Endothelial cell of umbilical vein (primary cell): ENCODE measurements around the gene CTIF. TPM values are rescaled to one million over a fixed set of nuclear protein-coding genes. Genes with fewer than 3 reads are reported as not detected.

Experiments used
- BruUV-seq: library from RNA; stranded (reverse); fragments of 400-500 nt; replicated peaks from 2 replicates; lab custom pipeline; 2021; lab: Mats Ljungman, UMichigan
- CTCF ChIA-PET: fragments of 300-600, 350-600 bp; sonication (Branson Sonifier 250); formaldehyde crosslinking; loops from one replicate; lab custom pipeline; 2021; ENCODE audit warnings: antibody characterized with exemption, inconsistent platforms; lab: Charles Lee
- POLR2A ChIA-PET: fragments of 300-600, 350-600 bp; sonication (Branson Sonifier 250); formaldehyde crosslinking; loops from one replicate; lab custom pipeline; 2021; ENCODE audit warnings: antibody characterized with exemption, inconsistent platforms; lab: Charles Lee
- DNase-seq: peaks from one replicate; pipeline ENCODE4 v3.0.0-alpha.2; 2011; ENCODE audit warnings: low read depth, low spot score
- FAIRE-seq: peaks from 2 replicates; lab custom pipeline; 2011; peaks lifted over from hg19 to GRCh38; lab: Jason Lieb, UNC
- H2AFZ ChIP-seq: 2 replicates; pipeline ENCODE4 v1.6.0; 2012; ENCODE audit warnings: low read depth, low read length, control low read depth, inconsistent platforms
- H3K27ac ChIP-seq: 2 replicates; pipeline ENCODE4 v1.5.1; 2011; ENCODE audit warnings: low read depth, mild to moderate bottlenecking, control low read depth, low read length, moderate library complexity; ENCODE audit not compliant: insufficient read depth
- H3K27me3 ChIP-seq, 2 experiments: 2 replicates each; pipeline versions ENCODE4 v1.6.0 to v1.6.1; 2011; ENCODE audit warnings: low read length in 2 of 2, mixed read lengths in 1 of 2; ENCODE audit not compliant: control insufficient read depth in 2 of 2, insufficient read depth in 2 of 2
- H3K36me3 ChIP-seq, 2 experiments: 2 replicates in 1 of 2; 3 replicates in 1 of 2; pipeline ENCODE4 v1.5.1; 2011; ENCODE audit warnings: low read length in 2 of 2, mild to moderate bottlenecking in 1 of 2, moderate library complexity in 1 of 2; ENCODE audit not compliant: control insufficient read depth in 2 of 2, insufficient read depth in 2 of 2; ENCODE audit errors: extremely low read depth in 1 of 2
- H3K4me1 ChIP-seq: 3 replicates; pipeline ENCODE4 v1.5.1; 2011; ENCODE audit warnings: mild to moderate bottlenecking, low read length; ENCODE audit not compliant: control insufficient read depth, insufficient read depth; ENCODE audit errors: extremely low read depth
- H3K4me2 ChIP-seq: 2 replicates; pipeline ENCODE4 v1.6.1; 2011; ENCODE audit warnings: low read length, control low read depth, mixed read lengths; ENCODE audit not compliant: insufficient read depth
- H3K4me3 ChIP-seq, 3 experiments: fragments of 200-600 bp in 1 of 3; sonication (generic), shearing (Covaris generic) in 1 of 3; replicated peaks in 1 of 3; 2 replicates each; pipeline ENCODE4 v1.5.1; 2011 to 2016; ENCODE audit warnings: control low read depth in 3 of 3, low read length in 3 of 3, mild to moderate bottlenecking in 2 of 3, inconsistent platforms in 1 of 3, low read depth in 1 of 3, moderate library complexity in 1 of 3; ENCODE audit not compliant: insufficient read depth in 1 of 3
- H3K79me2 ChIP-seq: 2 replicates; pipeline ENCODE4 v1.6.0; 2012; ENCODE audit warnings: low read length, inconsistent platforms; ENCODE audit not compliant: control insufficient read depth, insufficient read depth
- H3K9ac ChIP-seq: replicated peaks from 2 replicates; pipeline ENCODE3; 2011; ENCODE audit warnings: low read length, control low read depth; ENCODE audit not compliant: insufficient read depth; ENCODE audit errors: extremely low read depth
- H3K9me1 ChIP-seq: replicated peaks from 3 replicates; pipeline ENCODE4 v1.6.0; 2011; ENCODE audit warnings: mild to moderate bottlenecking, low read length; ENCODE audit not compliant: control insufficient read depth, insufficient read depth; ENCODE audit errors: extremely low read depth
- H3K9me3 ChIP-seq: replicated peaks from 2 replicates; pipeline ENCODE4 v1.5.1; 2012; ENCODE audit warnings: low read length, inconsistent platforms; ENCODE audit not compliant: control insufficient read depth, insufficient read depth
- H4K20me1 ChIP-seq: replicated peaks from 2 replicates; pipeline ENCODE3; 2011; ENCODE audit warnings: mild to moderate bottlenecking, low read length; ENCODE audit not compliant: control insufficient read depth, insufficient read depth; ENCODE audit errors: extremely low read depth
- CTCF ChIP-seq, 2 donors: IDR thresholded peaks; 1 replicate in 1 of 2; 2 replicates in 1 of 2; pipeline ENCODE4 v1.5.1; 2011; ENCODE audit warnings: low read length in 2 of 2, mild to moderate bottlenecking in 2 of 2, moderate library complexity in 2 of 2, control low read depth in 1 of 2, inconsistent platforms in 1 of 2, low read depth in 1 of 2; ENCODE audit not compliant: insufficient read depth in 1 of 2; ENCODE audit errors: extremely low read depth in 1 of 2
- EZH2 ChIP-seq: IDR thresholded peaks from 2 replicates; pipeline ENCODE4 v1.6.1; 2012; ENCODE audit warnings: borderline replicate concordance, low read depth, mild to moderate bottlenecking, moderate library complexity, low read length, inconsistent platforms; ENCODE audit not compliant: severe bottlenecking
- FOS ChIP-seq: IDR thresholded peaks from 2 replicates; pipeline ENCODE4 v1.6.1; 2011; ENCODE audit warnings: mild to moderate bottlenecking, low read length, moderate library complexity, borderline replicate concordance; ENCODE audit not compliant: insufficient read depth
- GATA2 ChIP-seq: IDR thresholded peaks from 2 replicates; pipeline ENCODE4 v1.7.0; 2011; ENCODE audit warnings: low read depth, mild to moderate bottlenecking, moderate library complexity, mixed read lengths, low read length; ENCODE audit not compliant: insufficient read length, insufficient read depth
- JUN ChIP-seq: IDR thresholded peaks from 2 replicates; pipeline ENCODE4 v1.6.1; 2011; ENCODE audit warnings: borderline replicate concordance, low read depth; ENCODE audit not compliant: insufficient read length, insufficient read depth
- MAX ChIP-seq: IDR thresholded peaks from 2 replicates; pipeline ENCODE4 v1.6.1; 2011; ENCODE audit not compliant: insufficient read depth, insufficient read length
- MYC ChIP-seq: IDR thresholded peaks from one replicate; pipeline ENCODE4 v1.6.1; 2011; ENCODE audit warnings: mild to moderate bottlenecking, low read depth, low read length
- POLR2A ChIP-seq: IDR thresholded peaks from 2 replicates; pipeline ENCODE4 v1.6.1; 2012; ENCODE audit warnings: low read depth, mild to moderate bottlenecking, control low read depth, low read length
- POLR2AphosphoS5 ChIP-seq: IDR thresholded peaks from 2 replicates; pipeline ENCODE4 v1.6.1; 2012; ENCODE audit warnings: low read depth, mild to moderate bottlenecking, control low read depth, low read length, moderate library complexity; ENCODE audit not compliant: insufficient read depth
- dilution Hi-C: fragments of 300-500 bp; cut with MboI; formaldehyde crosslinking; loops from one replicate; pipeline ENCODE4 v1.15.0; 2019; ENCODE audit warnings: low sequenced_read_pairs; ENCODE audit not compliant: extremely low pct_ligation_motif_present
- intact Hi-C: fragments of 100-400 bp; cut with micrococcal nuclease; formaldehyde crosslinking; loops from one replicate; pipeline ENCODE4 v1.10.0; 2022
- polyA plus RNA-seq, 4 experiments: library from polyadenylated mRNA; depleted of rRNA in 3 of 4; stranded (reverse) in 3 of 4; unstranded in 1 of 4; fragments of >200 nt; gene quantifications; 2 replicates each; pipeline versions ENCODE4 v1.2.1 to v1.2.3, GENCODE V29; 2011 to 2012; ENCODE audit warnings: missing spikeins in 1 of 4
- total RNA-seq: library from RNA; stranded (reverse); gene quantifications from 2 replicates; pipeline ENCODE4 v1.2.3, GENCODE V29; 2021

Gene CTIF
- total and polyA plus RNA-seq, 2 donors (not counting 3 experiments of a cell fraction or from before 2014, with no cell fraction given): 20.9 to 57.7 TPM

- no peaks in the 10 kb centered on the region for H3K79me2 ChIP-seq
- BruUV-seq: no TSS peak
- FAIRE-seq (no peak), DNase-seq (no peak)
- no peak overlapping the region for H3K4me2 ChIP-seq
- intact Hi-C loops: no loop called here
- TF ChIP-seq JUN: no peak
- no peak for TF ChIP-seq POLR2AphosphoS5
- TF ChIP-seq FOS: no peak
- no peak for TF ChIP-seq MYC
- H4K20me1 ChIP-seq: no peaks in the 10 kb centered on the region
- POLR2A ChIA-PET: no interaction called here
- no peaks in the 10 kb centered on the region for H3K9me1 ChIP-seq
- CTCF ChIA-PET: interaction anchor here (1.7 to 2.4 kb wide), 3 partner anchors 8 to 156 kb away, joined by 5 to 7 read pairs (median 6); no protein-coding TSS in a partner anchor
- no peak overlapping the region for H2AFZ ChIP-seq
- H3K4me3 ChIP-seq: no peak overlapping the region
- H3K27ac ChIP-seq: no peak overlapping the region
- H3K36me3 ChIP-seq: peaks cover 0 to 7% of the 10 kb centered on the region in 2 experiments
- no peak overlapping the region for H3K9ac ChIP-seq
- H3K27me3 ChIP-seq: no peaks in the 10 kb centered on the region
- H3K9me3 ChIP-seq: no peaks in the 10 kb centered on the region
- dilution Hi-C loops: no loop called here
- peaks cover 15% of the 10 kb centered on the region for H3K4me1 ChIP-seq
These were observed 93.0 kb downstream of the CTIF start for GRCh38 chr18:48631851-48632250.

GRCh38 chr18:48632676-48633257, 93.9 kb downstream of the CTIF start:
- no peaks in the 10 kb centered on the region for H4K20me1 ChIP-seq
- H3K4me3 ChIP-seq: no peak overlapping the region
- H3K36me3 ChIP-seq: peaks cover 0 to 7% of the 10 kb centered on the region in 2 experiments
- no peak overlapping the region for H3K27ac ChIP-seq
- no peak overlapping the region for H2AFZ ChIP-seq
- ChIA-PET CTCF (interaction anchor here (1.6 kb wide), 1 partner anchor 10 kb away, joined by 3 read pairs; no protein-coding TSS in a partner anchor), POLR2A (no interaction called here)
- TF ChIP-seq JUN (no peak), EZH2 (no peak), POLR2A (no peak), FOS (no peak), MAX (no peak), GATA2 (no peak), CTCF (IDR thresholded peaks at IDR 0.05; ENCODE audit: extremely low read depth in 1 of 2, insufficient read depth in 1 of 2, low read depth in 1 of 2, low read length in 2 of 2) (no peak)
- no peak overlapping the region for H3K9ac ChIP-seq
- H3K4me1 ChIP-seq: peaks cover 10% of the 10 kb centered on the region
- intact Hi-C loops (no loop called here), dilution Hi-C loops (no loop called here)
- FAIRE-seq: no peak
- no peak for DNase-seq
- BruUV-seq: no TSS peak
- no peaks in the 10 kb centered on the region for H3K9me3 ChIP-seq
- H3K9me1 ChIP-seq: no peaks in the 10 kb centered on the region
- H3K79me2 ChIP-seq: no peaks in the 10 kb centered on the region
- no peak overlapping the region for H3K4me2 ChIP-seq
- no peaks in the 10 kb centered on the region for H3K27me3 ChIP-seq
